CD4-positive, alpha-beta memory T cell (primary cell): Measurements from ENCODE around the gene LBHD1. TPM values are rescaled to one million over a fixed set of nuclear protein-coding genes. Genes with fewer than 3 reads are reported as not detected.
"Not testable (repeated sequence)": the region's sequence is repeated elsewhere in the genome, so short reads cannot be mapped to it uniquely, and the experiment has no call there.

Experiments used
- CTCF ChIA-PET: fragments of 350-600 bp; sonication (Branson Sonifier 250); formaldehyde crosslinking; loops from one replicate; lab custom pipeline; 2021; ENCODE audit warnings: inconsistent platforms; ENCODE audit not compliant: partially characterized antibody; lab: Charles Lee
- POLR2A ChIA-PET: fragments of 350-600 bp; sonication (Branson Sonifier 250); formaldehyde crosslinking; loops from one replicate; lab custom pipeline; 2021; ENCODE audit not compliant: partially characterized antibody; lab: Charles Lee
- DNase-seq, 5 donors: peaks; one replicate each; pipeline versions ENCODE4 v3.0.0 to v3.0.0-alpha.2; 2020 to 2022; ENCODE audit warnings: mixed read lengths in 1 of 5
- H3K27ac ChIP-seq: one replicate; pipeline ENCODE4 v1.7.0; 2013; ENCODE audit warnings: low read depth, low read length
- H3K27me3 ChIP-seq: 2 replicates; pipeline ENCODE4 v1.7.0; 2013; ENCODE audit warnings: mild to moderate bottlenecking, low read length, moderate library complexity; ENCODE audit not compliant: insufficient read depth
- H3K36me3 ChIP-seq: 2 replicates; pipeline ENCODE4 v1.7.0; 2013; ENCODE audit warnings: mild to moderate bottlenecking, low read length, moderate library complexity; ENCODE audit not compliant: insufficient read depth
- H3K4me1 ChIP-seq: 2 replicates; pipeline ENCODE4 v1.7.0; 2013; ENCODE audit warnings: mild to moderate bottlenecking, low read length, moderate library complexity; ENCODE audit not compliant: insufficient read depth
- H3K4me3 ChIP-seq, 2 donors: one replicate each; pipeline ENCODE4 v1.7.0; 2013; ENCODE audit warnings: low read length in 2 of 2, mild to moderate bottlenecking in 1 of 2
- H3K9me3 ChIP-seq, 2 donors: one replicate each; pipeline ENCODE4 v1.7.0; 2013; ENCODE audit warnings: low read length in 2 of 2, control low read depth in 1 of 2; ENCODE audit not compliant: control insufficient read depth in 1 of 2
- H3K27ac Mint-ChIP-seq, 7 donors: one replicate each; pipeline ENCODE4 v1.8.0; 2020 to 2021; ENCODE audit warnings: mixed read lengths in 7 of 7, mild to moderate bottlenecking in 6 of 7, inconsistent platforms in 3 of 7, moderate library complexity in 3 of 7
- H3K27me3 Mint-ChIP-seq, 2 donors: one replicate each; pipeline ENCODE4 v1.8.0; 2020 to 2021; ENCODE audit warnings: mixed read lengths in 2 of 2
- H3K36me3 Mint-ChIP-seq, 2 donors: one replicate each; pipeline ENCODE4 v1.8.0; 2020 to 2021; ENCODE audit warnings: mixed read lengths in 2 of 2, inconsistent platforms in 1 of 2, mild to moderate bottlenecking in 1 of 2
- H3K4me1 Mint-ChIP-seq, 4 donors: one replicate each; pipeline ENCODE4 v1.8.0; 2020 to 2021; ENCODE audit warnings: mixed read lengths in 4 of 4, mild to moderate bottlenecking in 1 of 4
- H3K4me3 Mint-ChIP-seq, 8 donors: one replicate each; pipeline ENCODE4 v1.8.0; 2020 to 2021; ENCODE audit warnings: mixed read lengths in 8 of 8, mild to moderate bottlenecking in 7 of 8, moderate library complexity in 6 of 8, inconsistent platforms in 3 of 8
- H3K9me3 Mint-ChIP-seq, 8 donors: one replicate each; pipeline ENCODE4 v1.8.0; 2020 to 2021; ENCODE audit warnings: mixed read lengths in 8 of 8, mild to moderate bottlenecking in 5 of 8, inconsistent platforms in 3 of 8, moderate library complexity in 1 of 8
- intact Hi-C: fragments of 100-400 bp; cut with micrococcal nuclease; formaldehyde crosslinking; loops from one replicate; pipeline ENCODE4 v1.15.1; 2023
- polyA plus RNA-seq, 2 donors: library from polyadenylated mRNA; unstranded; fragments of 300-500 nt; fragmentation: Illumina TruSeq; gene quantifications; one replicate each; pipeline ENCODE4 v1.2.3, GENCODE V29; 2021
- total RNA-seq, 2 experiments: library from RNA; stranded (reverse); gene quantifications; one replicate each; pipeline ENCODE4 v1.2.3, GENCODE V29; 2021

LBHD1 gene
- total and polyA plus RNA-seq, 4 experiments from 2014 or later, result 2.4 to 28.6 (median 14.7) TPM

GRCh38 chr11:62676698-62677097 is 4.6 kb upstream of the LBHD1 start:
- Mint-ChIP-seq H3K27ac (peak overlapping the region in 6 of 7 donors; percentile 52 to 97 (median 78)), H3K9me3 (no peaks in the 10 kb centered on the region), H3K27me3 (no peaks in the 10 kb centered on the region), H3K4me1 (peaks cover 19 to 68% (median 44%) of the 10 kb centered on the region in 4 donors), H3K4me3 (peak overlapping the region; percentile 59 to 98 (median 91)), H3K36me3 (peaks cover 19 to 45% of the 10 kb centered on the region in 2 donors)
- intact Hi-C loops, result loop anchor here (5.0 kb wide), 1 partner anchor 254 kb away; no protein-coding TSS in a partner anchor
- Histone ChIP-seq H3K4me3 (no peak overlapping the region), H3K9me3 (no peaks in the 10 kb centered on the region), H3K36me3 (peaks cover 15% of the 10 kb centered on the region), H3K4me1 (peaks cover 56% of the 10 kb centered on the region), H3K27ac (no peak overlapping the region), H3K27me3 (no peaks in the 10 kb centered on the region)
- POLR2A ChIA-PET, result interaction anchor here (0.7 to 19.7 kb wide), 11 partner anchors 10 to 166 kb away, joined by 3 to 494 read pairs (median 5); partner anchors contain the start of genes B3GAT3, C11orf98, CSKMT and GANAB
- CTCF ChIA-PET, result interaction anchor here (0.8 to 1.6 kb wide), 3 partner anchors 9 to 110 kb away, joined by 3 to 6 read pairs (median 3); partner anchors contain the start of genes C11orf98 and CSKMT
- DNase-seq, result no peak

DNA sequence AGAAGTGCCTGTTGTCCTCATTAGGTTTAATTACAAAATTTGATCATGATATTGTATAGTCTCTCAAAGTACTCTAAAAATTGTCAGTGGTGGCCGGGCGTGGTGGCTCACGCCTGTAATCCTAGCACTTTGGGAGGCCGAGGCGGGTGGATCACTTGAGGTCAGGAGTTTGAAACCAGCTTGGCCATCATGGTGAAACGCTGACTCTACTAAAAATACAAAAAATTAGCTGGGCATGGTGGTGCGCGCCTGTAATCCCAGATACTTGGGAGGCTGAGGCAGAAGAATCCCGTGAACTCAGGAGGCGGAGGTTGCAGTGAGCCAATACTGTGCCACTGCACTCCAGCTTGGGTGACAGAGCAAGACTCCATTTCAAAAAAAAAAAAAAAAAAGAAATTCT is 3.3 kb upstream of the LBHD1 start:
- not testable (repeated sequence) for DNase-seq, H3K9me3 Mint-ChIP-seq, H3K9me3 ChIP-seq, H3K27ac ChIP-seq, H3K27me3 Mint-ChIP-seq, H3K27me3 ChIP-seq, H3K4me3 ChIP-seq
- CTCF ChIA-PET, result interaction anchor here (0.7 to 2.5 kb wide), 5 partner anchors 11 to 290 kb away, joined by 3 to 12 read pairs (median 4); partner anchors contain the start of genes C11orf98, CSKMT and TUT1
- intact Hi-C loops, result loop anchor here (5.0 kb wide), 1 partner anchor 253 kb away; no protein-coding TSS in a partner anchor
- POLR2A ChIA-PET, result interaction anchor here (1.3 to 19.7 kb wide), 7 partner anchors 9 to 79 kb away, joined by 5 to 494 read pairs (median 45); partner anchors contain the start of genes B3GAT3, C11orf98, CSKMT and GANAB
- Mint-ChIP-seq H3K4me1 (peaks cover 20 to 74% (median 46%) of the 10 kb centered on the region in 4 donors), H3K27ac (peak overlapping the region in 3 of 7 donors; percentile 27 to 72 (median 70)), H3K4me3 (peak overlapping the region in 2 of 8 donors; percentile 30 to 38), H3K36me3 (peaks cover 22 to 52% of the 10 kb centered on the region in 2 donors)
- Histone ChIP-seq H3K4me1 (peaks cover 56% of the 10 kb centered on the region), H3K36me3 (peaks cover 15% of the 10 kb centered on the region)

- ChIA-PET CTCF (interaction anchor here (0.9 to 10.4 kb wide), 5 partner anchors 9 to 81 kb away, joined by 3 to 86 read pairs (median 4); partner anchors contain the start of genes C11orf98, CSKMT and TUT1), POLR2A (interaction anchor here (0.6 to 19.7 kb wide), 10 partner anchors 7 to 208 kb away, joined by 3 to 494 read pairs (median 18); partner anchors contain the start of genes B3GAT3, C11orf98, CSKMT and EML3)
- H3K27ac ChIP-seq, result peak overlapping the region; percentile 74
- Mint-ChIP-seq H3K27me3 (no peaks in the 10 kb centered on the region), H3K27ac (peak overlapping the region in 4 of 7 donors; percentile 22 to 98 (median 86)), H3K4me1 (peaks cover 22 to 78% (median 48%) of the 10 kb centered on the region in 4 donors), H3K4me3 (peak overlapping the region; percentile 25 to 99 (median 76)), H3K36me3 (peaks cover 22 to 48% of the 10 kb centered on the region in 2 donors), H3K9me3 (no peaks in the 10 kb centered on the region)
- no peak for DNase-seq
- intact Hi-C loops, result no loop called here
- H3K27me3 ChIP-seq, result no peaks in the 10 kb centered on the region
- H3K4me1 ChIP-seq, result peaks cover 59% of the 10 kb centered on the region
- peak overlapping the region in 1 of 2 donors; percentile 97 for H3K4me3 ChIP-seq
- peaks cover 15% of the 10 kb centered on the region for H3K36me3 ChIP-seq
- H3K9me3 ChIP-seq, result no peaks in the 10 kb centered on the region
Measured at GRCh38 chr11:62673196-62673525, 1.1 kb upstream of the LBHD1 start.

DNA sequence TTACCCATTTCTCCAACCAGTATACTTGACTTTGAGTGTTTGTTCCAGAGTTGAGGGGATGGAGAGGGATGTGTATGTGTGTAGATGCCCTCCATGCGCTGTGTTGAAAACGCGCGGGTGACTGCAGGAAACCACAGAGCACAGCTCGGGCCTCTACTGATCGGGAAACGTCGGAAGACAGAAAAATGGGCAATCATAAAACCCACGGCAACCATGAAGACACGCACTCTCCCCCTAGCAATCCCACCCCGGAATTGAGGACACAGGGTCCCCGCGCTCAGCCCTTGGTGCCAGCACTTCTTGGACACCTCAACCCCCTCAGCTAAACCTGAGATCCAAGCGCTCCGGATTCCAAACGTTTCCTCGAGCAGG is 845 bp downstream of the LBHD1 start:
- intact Hi-C loops, result loop anchor here (1.0 to 2.0 kb wide), 2 partner anchors 8 to 18 kb away; partner anchors contain the start of genes INTS5 and UBXN1
- Histone ChIP-seq H3K4me3 (peak overlapping the region; percentile 91 to 97), H3K9me3 (no peaks in the 10 kb centered on the region), H3K4me1 (peaks cover 55% of the 10 kb centered on the region), H3K36me3 (peaks cover 3% of the 10 kb centered on the region), H3K27ac (peak overlapping the region; percentile 74), H3K27me3 (no peaks in the 10 kb centered on the region)
- peak overlapping the region; percentile 89 to 98 (median 97) for H3K27ac Mint-ChIP-seq
- H3K9me3 Mint-ChIP-seq, result no peaks in the 10 kb centered on the region
- POLR2A ChIA-PET, result interaction anchor here (0.6 to 19.7 kb wide), 38 partner anchors 8 to 278 kb away, joined by 3 to 494 read pairs (median 6); partner anchors contain the start of genes AHNAK, B3GAT3, BSCL2 and EEF1G
- peaks cover 9 to 40% of the 10 kb centered on the region in 2 donors for H3K36me3 Mint-ChIP-seq
- peak overlapping the region; percentile 93 to 99 (median 99) for H3K4me3 Mint-ChIP-seq
- H3K4me1 Mint-ChIP-seq, result peaks cover 15 to 75% (median 47%) of the 10 kb centered on the region in 4 donors
- no peaks in the 10 kb centered on the region for H3K27me3 Mint-ChIP-seq
- CTCF ChIA-PET, result interaction anchor here (0.7 to 10.4 kb wide), 6 partner anchors 11 to 116 kb away, joined by 3 to 86 read pairs (median 5); partner anchors contain the start of genes INTS5, TMEM179B and TUT1
- peak in 2 of 5 donors; percentile 62 to 69 for DNase-seq

DNA sequence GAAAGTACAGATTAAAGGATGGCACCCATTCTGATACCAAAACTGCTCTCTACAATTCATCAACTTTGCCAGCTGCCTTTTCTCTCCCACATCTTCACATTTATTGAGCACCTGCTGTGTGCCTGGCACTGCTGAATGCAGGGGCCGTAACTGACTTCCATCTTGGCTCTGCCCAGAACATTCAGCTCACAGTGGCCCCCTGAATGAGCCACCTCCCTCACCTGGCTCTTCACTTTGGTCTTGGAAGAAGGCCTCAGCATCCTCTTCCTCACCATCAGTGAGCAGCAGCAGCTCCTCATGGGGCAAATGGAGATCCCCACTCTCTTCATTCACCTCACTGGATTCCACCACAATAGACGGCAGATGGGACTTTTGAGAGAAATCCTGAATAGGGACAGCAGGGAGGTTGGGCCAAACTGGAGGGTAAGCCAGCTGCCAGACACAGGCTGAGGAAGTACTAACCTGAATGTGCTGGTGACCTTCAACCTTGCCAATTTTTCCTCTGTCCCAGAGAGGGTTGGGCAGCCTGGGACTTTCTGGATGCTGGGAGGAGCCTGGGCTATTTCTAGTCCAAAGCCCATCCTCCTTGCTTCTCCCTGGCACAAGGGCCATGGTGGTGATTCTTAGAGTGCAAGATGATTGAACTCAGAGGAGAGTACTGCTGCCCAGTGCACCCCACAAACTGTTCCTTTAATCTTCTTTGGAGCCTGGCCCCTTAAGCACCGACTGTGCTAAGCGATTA is 2.5 kb downstream of the LBHD1 start:
- H3K9me3 Mint-ChIP-seq, result no peaks in the 10 kb centered on the region
- H3K27ac Mint-ChIP-seq, result peak overlapping the region; percentile 38 to 92 (median 89)
- Histone ChIP-seq H3K36me3 (peaks cover 3% of the 10 kb centered on the region), H3K27me3 (no peaks in the 10 kb centered on the region), H3K9me3 (no peaks in the 10 kb centered on the region), H3K4me1 (peaks cover 60% of the 10 kb centered on the region), H3K27ac (no peak overlapping the region), H3K4me3 (no peak overlapping the region)
- DNase-seq, result no peak
- CTCF ChIA-PET, result interaction anchor here (1.0 to 10.4 kb wide), 3 partner anchors 11 to 114 kb away, joined by 3 to 86 read pairs (median 4); partner anchors contain the start of gene TUT1
- H3K4me3 Mint-ChIP-seq, result peak overlapping the region in 6 of 8 donors; percentile 15 to 99 (median 38)
- intact Hi-C loops, result loop anchor here (2.0 kb wide), 1 partner anchor 17 kb away; the partner anchor contains the start of gene INTS5
- POLR2A ChIA-PET, result interaction anchor here (1.7 to 19.7 kb wide), 13 partner anchors 11 to 172 kb away, joined by 3 to 494 read pairs (median 28); partner anchors contain the start of genes B3GAT3, BSCL2, EEF1G and EML3
- peaks cover 4 to 47% of the 10 kb centered on the region in 2 donors for H3K36me3 Mint-ChIP-seq
- no peaks in the 10 kb centered on the region for H3K27me3 Mint-ChIP-seq
- peaks cover 15 to 81% (median 46%) of the 10 kb centered on the region in 4 donors for H3K4me1 Mint-ChIP-seq

- H3K27ac ChIP-seq, result no peak overlapping the region
- DNase-seq, result no peak
- peak overlapping the region in 5 of 8 donors; percentile 92 to 98 (median 96) for H3K4me3 Mint-ChIP-seq
- no peaks in the 10 kb centered on the region for H3K9me3 Mint-ChIP-seq
- no peaks in the 10 kb centered on the region for H3K27me3 ChIP-seq
- peaks cover 12 to 51% of the 10 kb centered on the region in 2 donors for H3K36me3 Mint-ChIP-seq
- H3K4me1 ChIP-seq, result peaks cover 56% of the 10 kb centered on the region
- H3K27me3 Mint-ChIP-seq, result no peaks in the 10 kb centered on the region
- H3K4me3 ChIP-seq, result no peak overlapping the region
- H3K27ac Mint-ChIP-seq, result peak overlapping the region in 5 of 7 donors; percentile 14 to 98 (median 88)
- ChIA-PET POLR2A (interaction anchor here (0.6 to 19.7 kb wide), 16 partner anchors 10 to 188 kb away, joined by 3 to 494 read pairs (median 35); partner anchors contain the start of genes B3GAT3, BSCL2, EML3 and GANAB), CTCF (interaction anchor here (0.7 to 10.4 kb wide), 4 partner anchors 9 to 75 kb away, joined by 3 to 86 read pairs (median 4); partner anchors contain the start of genes EML3 and TUT1)
- peaks cover 11% of the 10 kb centered on the region for H3K36me3 ChIP-seq
- no peaks in the 10 kb centered on the region for H3K9me3 ChIP-seq
- H3K4me1 Mint-ChIP-seq, result peaks cover 20 to 78% (median 46%) of the 10 kb centered on the region in 4 donors
- intact Hi-C loops, result no loop called here
Measured at GRCh38 chr11:62667460-62667859, 4.6 kb downstream of the LBHD1 start.
